ENCODE measurements around the gene NOP58.

NOP58 gene

DNA sequence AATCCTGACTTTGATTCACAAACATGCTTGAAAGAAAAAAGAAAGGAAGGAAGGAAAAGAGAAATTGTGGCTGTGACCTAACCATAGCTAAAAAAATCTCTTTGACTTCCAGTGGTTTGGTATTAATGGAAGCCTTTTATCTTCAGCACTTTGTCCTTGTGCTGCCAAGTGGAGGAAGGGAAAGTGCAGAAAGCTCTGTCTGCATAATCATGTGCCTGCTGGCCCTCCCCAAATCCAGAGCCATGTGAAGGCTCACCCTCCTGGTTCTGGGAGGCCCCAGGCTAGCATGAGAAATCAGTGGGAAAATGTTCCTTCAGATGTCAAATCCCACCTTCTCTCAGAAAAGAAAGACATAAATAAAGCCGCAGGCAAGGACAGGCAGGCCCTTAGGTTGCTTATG, 62.3 kb downstream of the NOP58 start:
- no peaks in the 10 kb centered on the region for H3K9me3 ChIP-seq (ENCODE audit: control insufficient read depth, insufficient read depth, low read depth, low read length)
- H3K4me1 ChIP-seq (ENCODE audit: control insufficient read depth, insufficient read depth, low read length), result no peaks in the 10 kb centered on the region
- no peaks in the 10 kb centered on the region for H3K36me3 ChIP-seq (ENCODE audit: control insufficient read depth in 2 of 2, insufficient read depth in 1 of 2, low read length in 2 of 2)
- H3K4me3 ChIP-seq (ENCODE audit: low read depth, low read length), result no peak overlapping the region
- no peak overlapping the region for H3K27ac ChIP-seq (ENCODE audit: extremely low read depth, low read depth, low read length)
- ChIA-PET CTCF (no interaction called here), POLR2A (no interaction called here)
- TF ChIP-seq, protein P1, sequence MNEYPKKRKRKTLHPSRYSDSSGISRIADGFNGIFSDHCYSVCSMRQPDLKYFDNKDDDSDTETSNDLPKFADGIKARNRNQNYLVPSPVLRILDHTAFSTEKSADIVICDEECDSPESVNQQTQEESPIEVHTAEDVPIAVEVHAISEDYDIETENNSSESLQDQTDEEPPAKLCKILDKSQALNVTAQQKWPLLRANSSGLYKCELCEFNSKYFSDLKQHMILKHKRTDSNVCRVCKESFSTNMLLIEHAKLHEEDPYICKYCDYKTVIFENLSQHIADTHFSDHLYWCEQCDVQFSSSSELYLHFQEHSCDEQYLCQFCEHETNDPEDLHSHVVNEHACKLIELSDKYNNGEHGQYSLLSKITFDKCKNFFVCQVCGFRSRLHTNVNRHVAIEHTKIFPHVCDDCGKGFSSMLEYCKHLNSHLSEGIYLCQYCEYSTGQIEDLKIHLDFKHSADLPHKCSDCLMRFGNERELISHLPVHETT (tag by site-specific recombination; IDR thresholded peaks at IDR 0.05), result no peak
- no peak for TF ChIP-seq HOXA7 (CRISPR knock-in tag; IDR thresholded peaks at IDR 0.05; ENCODE audit: borderline replicate concordance)
- TF ChIP-seq, protein P2, sequence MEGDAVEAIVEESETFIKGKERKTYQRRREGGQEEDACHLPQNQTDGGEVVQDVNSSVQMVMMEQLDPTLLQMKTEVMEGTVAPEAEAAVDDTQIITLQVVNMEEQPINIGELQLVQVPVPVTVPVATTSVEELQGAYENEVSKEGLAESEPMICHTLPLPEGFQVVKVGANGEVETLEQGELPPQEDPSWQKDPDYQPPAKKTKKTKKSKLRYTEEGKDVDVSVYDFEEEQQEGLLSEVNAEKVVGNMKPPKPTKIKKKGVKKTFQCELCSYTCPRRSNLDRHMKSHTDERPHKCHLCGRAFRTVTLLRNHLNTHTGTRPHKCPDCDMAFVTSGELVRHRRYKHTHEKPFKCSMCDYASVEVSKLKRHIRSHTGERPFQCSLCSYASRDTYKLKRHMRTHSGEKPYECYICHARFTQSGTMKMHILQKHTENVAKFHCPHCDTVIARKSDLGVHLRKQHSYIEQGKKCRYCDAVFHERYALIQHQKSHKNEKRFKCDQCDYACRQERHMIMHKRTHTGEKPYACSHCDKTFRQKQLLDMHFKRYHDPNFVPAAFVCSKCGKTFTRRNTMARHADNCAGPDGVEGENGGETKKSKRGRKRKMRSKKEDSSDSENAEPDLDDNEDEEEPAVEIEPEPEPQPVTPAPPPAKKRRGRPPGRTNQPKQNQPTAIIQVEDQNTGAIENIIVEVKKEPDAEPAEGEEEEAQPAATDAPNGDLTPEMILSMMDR (tag by site-specific recombination; IDR thresholded peaks at IDR 0.05), result no peak
- TF ChIP-seq ZFP41 (tag by site-specific recombination; IDR thresholded peaks at IDR 0.05; ENCODE audit: borderline replicate concordance), result no peak
- TF ChIP-seq ZNF670 (tag by site-specific recombination; IDR thresholded peaks at IDR 0.05; ENCODE audit: low read depth), result no peak
- TF ChIP-seq, protein P3, sequence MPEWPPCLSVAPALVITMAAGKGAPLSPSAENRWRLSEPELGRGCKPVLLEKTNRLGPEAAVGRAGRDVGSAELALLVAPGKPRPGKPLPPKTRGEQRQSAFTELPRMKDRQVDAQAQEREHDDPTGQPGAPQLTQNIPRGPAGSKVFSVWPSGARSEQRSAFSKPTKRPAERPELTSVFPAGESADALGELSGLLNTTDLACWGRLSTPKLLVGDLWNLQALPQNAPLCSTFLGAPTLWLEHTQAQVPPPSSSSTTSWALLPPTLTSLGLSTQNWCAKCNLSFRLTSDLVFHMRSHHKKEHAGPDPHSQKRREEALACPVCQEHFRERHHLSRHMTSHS (tag by site-specific recombination; IDR thresholded peaks at IDR 0.05), result no peak
- no peak for TF ChIP-seq ZBTB1 (tag by site-specific recombination; IDR thresholded peaks at IDR 0.05)
- no peak for TF ChIP-seq SCRT2 (tag by site-specific recombination; IDR thresholded peaks at IDR 0.05)
- no peak for TF ChIP-seq ZNF121 (tag by site-specific recombination; IDR thresholded peaks at IDR 0.05)
- TF ChIP-seq, protein P4, sequence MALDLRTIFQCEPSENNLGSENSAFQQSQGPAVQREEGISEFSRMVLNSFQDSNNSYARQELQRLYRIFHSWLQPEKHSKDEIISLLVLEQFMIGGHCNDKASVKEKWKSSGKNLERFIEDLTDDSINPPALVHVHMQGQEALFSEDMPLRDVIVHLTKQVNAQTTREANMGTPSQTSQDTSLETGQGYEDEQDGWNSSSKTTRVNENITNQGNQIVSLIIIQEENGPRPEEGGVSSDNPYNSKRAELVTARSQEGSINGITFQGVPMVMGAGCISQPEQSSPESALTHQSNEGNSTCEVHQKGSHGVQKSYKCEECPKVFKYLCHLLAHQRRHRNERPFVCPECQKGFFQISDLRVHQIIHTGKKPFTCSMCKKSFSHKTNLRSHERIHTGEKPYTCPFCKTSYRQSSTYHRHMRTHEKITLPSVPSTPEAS (tag by site-specific recombination; IDR thresholded peaks at IDR 0.05), result no peak
- TF ChIP-seq ZNF792 (tag by site-specific recombination; IDR thresholded peaks at IDR 0.05), result no peak
- no peak for TF ChIP-seq ZNF768 (tag by site-specific recombination; IDR thresholded peaks at IDR 0.05)
- TF ChIP-seq ZNF585B (tag by site-specific recombination; IDR thresholded peaks at IDR 0.05), result no peak
- no peak for TF ChIP-seq GLI2 (tag by site-specific recombination; IDR thresholded peaks at IDR 0.05; ENCODE audit: borderline replicate concordance, low read depth)
- TF ChIP-seq, protein P5, sequence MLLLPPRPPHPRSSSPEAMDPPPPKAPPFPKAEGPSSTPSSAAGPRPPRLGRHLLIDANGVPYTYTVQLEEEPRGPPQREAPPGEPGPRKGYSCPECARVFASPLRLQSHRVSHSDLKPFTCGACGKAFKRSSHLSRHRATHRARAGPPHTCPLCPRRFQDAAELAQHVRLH (tag by site-specific recombination; IDR thresholded peaks at IDR 0.05), result no peak
- no peak for TF ChIP-seq TCF7L2 (IDR thresholded peaks at IDR 0.05; ENCODE audit: borderline replicate concordance, low read depth, low read length)
- TF ChIP-seq SP3 (tag by site-specific recombination; IDR thresholded peaks at IDR 0.05), result no peak
- no peak for TF ChIP-seq TRIM28 (IDR thresholded peaks at IDR 0.05; ENCODE audit: borderline replicate concordance, low read length)
- TF ChIP-seq, protein P6, sequence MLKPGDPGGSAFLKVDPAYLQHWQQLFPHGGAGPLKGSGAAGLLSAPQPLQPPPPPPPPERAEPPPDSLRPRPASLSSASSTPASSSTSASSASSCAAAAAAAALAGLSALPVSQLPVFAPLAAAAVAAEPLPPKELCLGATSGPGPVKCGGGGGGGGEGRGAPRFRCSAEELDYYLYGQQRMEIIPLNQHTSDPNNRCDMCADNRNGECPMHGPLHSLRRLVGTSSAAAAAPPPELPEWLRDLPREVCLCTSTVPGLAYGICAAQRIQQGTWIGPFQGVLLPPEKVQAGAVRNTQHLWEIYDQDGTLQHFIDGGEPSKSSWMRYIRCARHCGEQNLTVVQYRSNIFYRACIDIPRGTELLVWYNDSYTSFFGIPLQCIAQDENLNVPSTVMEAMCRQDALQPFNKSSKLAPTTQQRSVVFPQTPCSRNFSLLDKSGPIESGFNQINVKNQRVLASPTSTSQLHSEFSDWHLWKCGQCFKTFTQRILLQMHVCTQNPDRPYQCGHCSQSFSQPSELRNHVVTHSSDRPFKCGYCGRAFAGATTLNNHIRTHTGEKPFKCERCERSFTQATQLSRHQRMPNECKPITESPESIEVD (tag by site-specific recombination; IDR thresholded peaks at IDR 0.05), result no peak
- TF ChIP-seq BCL11B (tag by site-specific recombination; IDR thresholded peaks at IDR 0.05; ENCODE audit: low read depth), result no peak

Data from HEK293 (cell line).